PC-3 (cell line): ENCODE data around the gene TGM2. TPM values are rescaled to one million over a fixed set of nuclear protein-coding genes. Genes with fewer than 3 reads are reported as not detected.

Source experiments
- ATAC-seq: fragments of 200-7000 bp; cut with Tn5 transposase; 2 replicates; pipeline ENCODE4 v1.9.1; 2020; ENCODE audit warnings: mild to moderate bottlenecking, moderate library complexity
- BruUV-seq: library from RNA; stranded (reverse); fragments of 400-500 nt; replicated peaks from 2 replicates; lab custom pipeline; 2021; lab: Mats Ljungman, UMichigan
- CTCF ChIA-PET: fragments of 300-600 bp; sonication (Branson Sonifier 250); formaldehyde crosslinking; loops from one replicate; lab custom pipeline; 2022; ENCODE audit warnings: antibody characterized with exemption; lab: Charles Lee
- POLR2A ChIA-PET: fragments of 300-600 bp; sonication (Branson Sonifier 250); formaldehyde crosslinking; loops from one replicate; lab custom pipeline; 2022; ENCODE audit warnings: antibody characterized with exemption; ENCODE audit not compliant: unreplicated experiment; lab: Charles Lee
- DNase-seq: peaks from one replicate; pipeline ENCODE4 v3.0.0-alpha.2; 2015
- H2AFZ ChIP-seq: fragments of 300-600 bp; sonication (generic); 2 replicates; pipeline ENCODE4 v1.6.0; 2016; ENCODE audit warnings: antibody characterized with exemption, low read length
- H3F3A ChIP-seq: fragments of 300-600 bp; sonication (generic); one replicate; pipeline ENCODE4 v1.6.0; 2017; ENCODE audit warnings: antibody characterized with exemption, low read length, control low read depth, mild to moderate bottlenecking; ENCODE audit not compliant: unreplicated experiment
- H3K27ac ChIP-seq: fragments of 300-600 bp; sonication (generic); 2 replicates; pipeline ENCODE4 v1.5.1; 2016; ENCODE audit warnings: mild to moderate bottlenecking, low read length
- H3K27me3 ChIP-seq: fragments of 300-600 bp; sonication (generic); 2 replicates; pipeline ENCODE4 v1.6.1; 2016; ENCODE audit warnings: low read length, mixed read lengths
- H3K36me3 ChIP-seq: fragments of 300-600 bp; sonication (generic); 2 replicates; pipeline ENCODE4 v1.6.1; 2016; ENCODE audit warnings: low read depth, mixed run types, low read length, mixed read lengths
- H3K4me1 ChIP-seq: fragments of 300-600 bp; sonication (generic); 2 replicates; pipeline ENCODE4 v1.5.1; 2016; ENCODE audit warnings: low read length; ENCODE audit not compliant: insufficient read depth
- H3K4me2 ChIP-seq: fragments of 300-600 bp; sonication (generic); 2 replicates; pipeline ENCODE4 v1.6.0; 2016; ENCODE audit warnings: low read length
- H3K4me3 ChIP-seq: fragments of 300-600 bp; sonication (generic); 2 replicates; pipeline ENCODE4 v1.5.1; 2016; ENCODE audit warnings: mild to moderate bottlenecking, low read length, mixed read lengths
- H3K79me2 ChIP-seq: fragments of 300-600 bp; sonication (generic); 2 replicates; pipeline ENCODE4 v1.6.1; 2017; ENCODE audit warnings: low read length, mixed read lengths
- H3K9ac ChIP-seq: fragments of 300-600 bp; sonication (generic); 2 replicates; pipeline ENCODE4 v1.6.0; 2016; ENCODE audit warnings: mild to moderate bottlenecking, low read length
- H3K9me2 ChIP-seq: fragments of 300-600 bp; sonication (generic); replicated peaks from 2 replicates; pipeline ENCODE4 v1.6.1; 2016; ENCODE audit warnings: mixed run types, low read length, mixed read lengths
- H3K9me3 ChIP-seq: fragments of 300-600 bp; sonication (generic); 2 replicates; pipeline ENCODE4 v1.6.1; 2016; ENCODE audit warnings: low read length, mixed read lengths
- H4K20me1 ChIP-seq: fragments of 300-600 bp; sonication (generic); 2 replicates; pipeline ENCODE4 v1.6.1; 2016; ENCODE audit warnings: low read length, mixed read lengths
- EZH2 ChIP-seq: fragments of 300-600 bp; sonication (generic); IDR thresholded peaks from one replicate; pipeline ENCODE4 v1.6.1; 2017; ENCODE audit warnings: antibody characterized with exemption, mild to moderate bottlenecking, low read length; ENCODE audit not compliant: unreplicated experiment
- EZH2phosphoT487 ChIP-seq: fragments of 300-600 bp; sonication (generic); IDR thresholded peaks from 2 replicates; pipeline ENCODE4 v1.6.1; 2018; ENCODE audit warnings: mild to moderate bottlenecking, antibody characterized with exemption, low read length, borderline replicate concordance
- intact Hi-C: fragments of 100-400 bp; cut with micrococcal nuclease; formaldehyde crosslinking; loops from 2 replicates; pipeline ENCODE4 v1.9.0; 2023
- total RNA-seq: library from RNA; depleted of rRNA; stranded (reverse); fragments of >200 nt; gene quantifications from 2 replicates; pipeline ENCODE4 v1.2.3, GENCODE V29; 2014
- TF ChIP-seq, protein P1 (sequence below): fragments of 300-600 bp; sonication (generic); conservative IDR thresholded peaks from 2 replicates; pipeline ENCODE4 v1.5.1; 2017; ENCODE audit warnings: antibody characterized with exemption, low read depth, mild to moderate bottlenecking, low read length

TGM2 gene
- total RNA-seq, 1 experiment from 2014 or later, result 583 TPM

DNA sequence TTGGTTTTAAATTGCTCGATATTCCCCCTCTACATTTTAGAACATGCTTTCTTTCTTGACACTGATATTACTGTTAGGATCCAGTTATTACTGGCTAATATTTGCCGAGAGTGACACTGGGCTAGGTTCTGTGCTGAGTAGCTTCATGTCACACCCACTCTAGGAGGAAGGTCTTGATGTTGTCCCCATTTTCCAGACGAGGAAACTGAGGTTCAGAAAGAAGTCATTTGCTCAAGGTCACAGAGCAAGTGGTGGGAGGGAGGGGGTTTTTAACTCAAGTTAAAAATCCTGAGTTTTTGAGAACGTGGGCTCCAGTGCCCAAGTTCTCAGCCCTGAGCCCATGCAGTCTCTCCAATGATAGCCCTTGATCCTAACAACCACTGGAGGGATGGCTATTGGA lies 18.9 kb downstream of the TGM2 start:
- H3K4me2 ChIP-seq, result no peak overlapping the region
- no peaks in the 10 kb centered on the region for H3K9me2 ChIP-seq
- no peak for ATAC-seq
- no peaks in the 10 kb centered on the region for H3K9me3 ChIP-seq
- H3K36me3 ChIP-seq, result peaks cover 54% of the 10 kb centered on the region
- H3K4me3 ChIP-seq, result no peak overlapping the region
- peak overlapping the region; percentile 95 for H3K27ac ChIP-seq
- POLR2A ChIA-PET, result interaction anchor here (1.0 kb wide), 1 partner anchor 17 kb away, joined by 3 read pairs; no protein-coding TSS in a partner anchor
- H2AFZ ChIP-seq, result no peak overlapping the region
- peaks cover under 1% of the 10 kb centered on the region; the same call in 1 of the 2 replicates for H3K79me2 ChIP-seq
- no peaks in the 10 kb centered on the region for H4K20me1 ChIP-seq
- CTCF ChIA-PET, result no interaction called here
- intact Hi-C loops, result no loop called here
- H3F3A ChIP-seq, result peaks cover 28% of the 10 kb centered on the region
- no peaks in the 10 kb centered on the region for H3K27me3 ChIP-seq
- no peak for DNase-seq
- peaks cover 30% of the 10 kb centered on the region for H3K4me1 ChIP-seq
- no TSS peak for BruUV-seq
- no peak overlapping the region for H3K9ac ChIP-seq
- TF ChIP-seq EZH2phosphoT487 (no peak), EZH2 (no peak)
- TF ChIP-seq, protein P1, sequence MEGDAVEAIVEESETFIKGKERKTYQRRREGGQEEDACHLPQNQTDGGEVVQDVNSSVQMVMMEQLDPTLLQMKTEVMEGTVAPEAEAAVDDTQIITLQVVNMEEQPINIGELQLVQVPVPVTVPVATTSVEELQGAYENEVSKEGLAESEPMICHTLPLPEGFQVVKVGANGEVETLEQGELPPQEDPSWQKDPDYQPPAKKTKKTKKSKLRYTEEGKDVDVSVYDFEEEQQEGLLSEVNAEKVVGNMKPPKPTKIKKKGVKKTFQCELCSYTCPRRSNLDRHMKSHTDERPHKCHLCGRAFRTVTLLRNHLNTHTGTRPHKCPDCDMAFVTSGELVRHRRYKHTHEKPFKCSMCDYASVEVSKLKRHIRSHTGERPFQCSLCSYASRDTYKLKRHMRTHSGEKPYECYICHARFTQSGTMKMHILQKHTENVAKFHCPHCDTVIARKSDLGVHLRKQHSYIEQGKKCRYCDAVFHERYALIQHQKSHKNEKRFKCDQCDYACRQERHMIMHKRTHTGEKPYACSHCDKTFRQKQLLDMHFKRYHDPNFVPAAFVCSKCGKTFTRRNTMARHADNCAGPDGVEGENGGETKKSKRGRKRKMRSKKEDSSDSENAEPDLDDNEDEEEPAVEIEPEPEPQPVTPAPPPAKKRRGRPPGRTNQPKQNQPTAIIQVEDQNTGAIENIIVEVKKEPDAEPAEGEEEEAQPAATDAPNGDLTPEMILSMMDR, result no peak

DNA sequence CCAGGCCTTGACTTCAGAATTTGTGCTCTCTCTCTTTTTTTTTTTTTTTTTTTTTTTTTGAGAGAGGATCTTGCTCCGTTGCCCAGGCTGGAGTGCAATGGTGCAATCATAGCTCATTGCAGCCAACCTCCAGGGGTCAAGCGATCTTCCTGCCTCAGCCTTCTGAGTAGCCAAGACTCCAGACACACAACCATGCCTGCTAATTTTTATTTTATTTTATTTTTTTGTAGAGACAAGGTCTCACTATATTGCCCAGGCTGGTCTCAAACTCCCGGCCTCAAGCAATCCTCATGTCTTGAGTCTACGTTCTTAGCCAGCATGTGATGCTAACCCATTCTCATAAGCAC lies 19.4 kb downstream of the TGM2 start:
- Histone ChIP-seq H3K27ac (peak overlapping the region; percentile 95), H3F3A (peaks cover 23% of the 10 kb centered on the region), H4K20me1 (no peaks in the 10 kb centered on the region), H3K9me3 (no peaks in the 10 kb centered on the region), H3K79me2 (no peaks in the 10 kb centered on the region), H3K4me2 (no peak overlapping the region), H3K9ac (no peak overlapping the region), H2AFZ (no peak overlapping the region), H3K36me3 (peaks cover 54% of the 10 kb centered on the region), H3K4me3 (no peak overlapping the region), H3K9me2 (no peaks in the 10 kb centered on the region), H3K4me1 (peaks cover 29% of the 10 kb centered on the region), H3K27me3 (no peaks in the 10 kb centered on the region)
- ATAC-seq (no peak), DNase-seq (no peak)
- CTCF ChIA-PET, result no interaction called here
- POLR2A ChIA-PET, result no interaction called here
- TF ChIP-seq EZH2 (no peak), EZH2phosphoT487 (no peak)
- TF ChIP-seq, protein P1, result no peak
- intact Hi-C loops, result no loop called here
- BruUV-seq, result no TSS peak

DNA sequence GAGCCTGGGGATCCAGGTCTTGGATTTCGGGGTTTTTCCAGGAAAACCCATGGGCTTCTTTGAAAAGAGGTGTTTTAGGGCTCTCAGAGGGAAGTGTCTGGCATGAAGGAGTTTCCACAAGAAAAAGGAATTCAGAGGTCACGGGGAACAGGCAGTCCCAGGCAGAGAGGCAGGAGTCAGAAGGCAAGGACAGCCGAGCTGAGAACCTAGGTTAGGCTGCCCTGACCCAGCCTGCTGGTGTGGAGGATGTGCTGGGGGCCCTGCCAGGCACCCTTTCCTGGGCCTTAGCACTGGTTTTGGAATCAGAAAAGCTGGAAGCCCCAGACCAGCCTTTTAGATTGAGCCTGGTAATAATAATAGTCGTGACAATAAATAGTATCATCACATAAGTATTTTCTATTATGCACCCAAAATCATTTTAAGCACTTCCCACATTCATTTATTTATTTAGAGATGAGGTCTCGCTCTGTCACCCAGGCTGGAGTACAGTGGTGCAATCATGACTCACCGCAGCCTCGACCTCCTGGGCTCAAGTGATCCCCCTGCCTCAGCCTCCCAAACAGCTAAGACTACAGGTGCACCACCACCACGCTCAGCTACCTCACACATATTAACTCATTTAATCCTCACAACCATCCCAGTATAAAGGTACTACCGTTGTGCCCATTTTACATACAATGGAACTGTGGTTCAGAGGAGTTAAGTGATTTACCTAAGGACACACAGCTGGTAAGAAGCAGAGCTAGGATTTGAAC lies 19.9 kb downstream of the TGM2 start:
- Histone ChIP-seq H3K4me3 (no peak overlapping the region), H3F3A (peaks cover 23% of the 10 kb centered on the region), H3K27me3 (no peaks in the 10 kb centered on the region), H3K36me3 (peaks cover 54% of the 10 kb centered on the region), H3K27ac (peak overlapping the region; percentile 95), H3K9ac (peak overlapping the region; percentile 79), H2AFZ (no peak overlapping the region), H3K4me1 (peaks cover 29% of the 10 kb centered on the region), H3K9me3 (no peaks in the 10 kb centered on the region), H3K4me2 (peak overlapping the region; percentile 42), H4K20me1 (no peaks in the 10 kb centered on the region), H3K9me2 (no peaks in the 10 kb centered on the region), H3K79me2 (no peaks in the 10 kb centered on the region)
- POLR2A ChIA-PET, result interaction anchor here (0.6 kb wide), 1 partner anchor 114 kb away, joined by 10 read pairs; no protein-coding TSS in a partner anchor
- BruUV-seq, result no TSS peak
- intact Hi-C loops, result no loop called here
- CTCF ChIA-PET, result interaction anchor here (1.2 kb wide), 2 partner anchors 76 to 87 kb away, joined by 3 to 5 read pairs; no protein-coding TSS in a partner anchor
- DNase-seq (peak; percentile 83), ATAC-seq (peak; percentile 21)
- TF ChIP-seq EZH2 (no peak), EZH2phosphoT487 (no peak)
- TF ChIP-seq, protein P1, result no peak
